Suprapubic skin (tissue), 4 donors: ENCODE data around the gene PPCS. TPM values are rescaled to one million over a fixed set of nuclear protein-coding genes. Genes with fewer than 3 reads are reported as not detected.

Source experiments
- DNase-seq, 2 donors: peaks; one replicate each; pipeline ENCODE4 v3.0.0-alpha.2; 2019; ENCODE audit warnings: low spot score in 2 of 2
- H3K27ac ChIP-seq: fragments of 200-600 bp; sonication (generic); one replicate; pipeline ENCODE4 v1.5.1; 2019
- H3K27me3 ChIP-seq: fragments of 200-600 bp; sonication (generic); one replicate; pipeline ENCODE4 v1.5.1; 2019
- H3K36me3 ChIP-seq: fragments of 200-600 bp; sonication (generic); one replicate; pipeline ENCODE4 v1.5.1; 2019
- H3K4me1 ChIP-seq: fragments of 200-600 bp; sonication (generic); one replicate; pipeline ENCODE4 v1.5.1; 2019
- H3K4me3 ChIP-seq: fragments of 200-600 bp; sonication (generic); one replicate; pipeline ENCODE4 v1.5.1; 2019; ENCODE audit warnings: mild to moderate bottlenecking
- H3K9me3 ChIP-seq: fragments of 200-600 bp; sonication (generic); one replicate; pipeline ENCODE4 v1.5.1; 2019
- EP300 ChIP-seq: sonication (generic); formaldehyde crosslinking; IDR thresholded peaks from one replicate; pipeline ENCODE4 v1.6.1; 2017; ENCODE audit warnings: antibody characterized with exemption
- POLR2A ChIP-seq, 2 donors: fragments of 450-650 bp; IDR thresholded peaks; one replicate each; pipeline ENCODE4 v1.6.1; 2017; ENCODE audit warnings: antibody characterized with exemption in 2 of 2, mild to moderate bottlenecking in 2 of 2, moderate library complexity in 2 of 2
- POLR2AphosphoS5 ChIP-seq, 3 donors: sonication (generic); formaldehyde crosslinking; IDR thresholded peaks; one replicate each; pipeline ENCODE4 v1.6.1; 2017; ENCODE audit warnings: antibody characterized with exemption in 3 of 3
- WGBS: methylation state at CpG from one replicate; pipeline ENCODE4 v1.1.5; 2018; 5-methylcytosine and 5-hydroxymethylcytosine counted together
- total RNA-seq, 4 donors: library from RNA; depleted of rRNA; stranded (reverse); fragments of >200 nt; gene quantifications; one replicate each; pipeline ENCODE4 v1.1.0, GENCODE V29; 2016
- TF ChIP-seq, protein P1 (sequence below), 2 donors: fragments of 200-600 bp in 1 of 2; fragments of 450-650 bp in 1 of 2; sonication (generic) in 1 of 2; IDR thresholded peaks; one replicate each; pipeline ENCODE4 v1.5.1; 2016 to 2019; ENCODE audit warnings: antibody characterized with exemption in 2 of 2, mild to moderate bottlenecking in 1 of 2, moderate library complexity in 1 of 2

The PPCS gene
- total RNA-seq, 4 donors from 2014 or later, result 50.1 to 115 (median 57.2) TPM

DNA sequence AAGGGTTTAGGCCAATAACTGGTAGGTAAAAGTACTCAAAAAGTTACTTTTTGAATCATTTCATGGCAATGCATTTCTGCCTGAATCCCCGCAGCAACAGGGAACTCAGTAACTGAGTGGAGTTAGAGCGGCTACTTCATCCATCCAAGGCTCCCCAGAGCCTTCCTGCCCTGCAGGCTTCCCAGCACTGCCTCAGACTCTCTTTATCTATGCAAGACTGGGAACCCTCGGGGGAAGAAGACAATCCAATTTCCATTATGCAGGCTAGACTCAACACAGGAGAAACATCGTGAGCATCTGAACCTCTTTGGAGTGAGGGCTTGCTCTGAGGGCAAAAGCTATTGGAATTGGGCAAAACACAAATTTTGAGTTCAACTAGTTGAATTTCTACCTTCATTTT lies 23.6 kb upstream of the PPCS start:
- H3K4me1 ChIP-seq, result no peaks in the 10 kb centered on the region
- no peak overlapping the region for H3K27ac ChIP-seq
- no peak for TF ChIP-seq EP300
- TF ChIP-seq POLR2A (IDR thresholded peaks at IDR 0.05), result no peak
- no peak for TF ChIP-seq POLR2AphosphoS5 (IDR thresholded peaks at IDR 0.05)
- TF ChIP-seq, protein P1, sequence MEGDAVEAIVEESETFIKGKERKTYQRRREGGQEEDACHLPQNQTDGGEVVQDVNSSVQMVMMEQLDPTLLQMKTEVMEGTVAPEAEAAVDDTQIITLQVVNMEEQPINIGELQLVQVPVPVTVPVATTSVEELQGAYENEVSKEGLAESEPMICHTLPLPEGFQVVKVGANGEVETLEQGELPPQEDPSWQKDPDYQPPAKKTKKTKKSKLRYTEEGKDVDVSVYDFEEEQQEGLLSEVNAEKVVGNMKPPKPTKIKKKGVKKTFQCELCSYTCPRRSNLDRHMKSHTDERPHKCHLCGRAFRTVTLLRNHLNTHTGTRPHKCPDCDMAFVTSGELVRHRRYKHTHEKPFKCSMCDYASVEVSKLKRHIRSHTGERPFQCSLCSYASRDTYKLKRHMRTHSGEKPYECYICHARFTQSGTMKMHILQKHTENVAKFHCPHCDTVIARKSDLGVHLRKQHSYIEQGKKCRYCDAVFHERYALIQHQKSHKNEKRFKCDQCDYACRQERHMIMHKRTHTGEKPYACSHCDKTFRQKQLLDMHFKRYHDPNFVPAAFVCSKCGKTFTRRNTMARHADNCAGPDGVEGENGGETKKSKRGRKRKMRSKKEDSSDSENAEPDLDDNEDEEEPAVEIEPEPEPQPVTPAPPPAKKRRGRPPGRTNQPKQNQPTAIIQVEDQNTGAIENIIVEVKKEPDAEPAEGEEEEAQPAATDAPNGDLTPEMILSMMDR (IDR thresholded peaks at IDR 0.05), result no peak
- DNase-seq, result no peak
- H3K9me3 ChIP-seq, result no peaks in the 10 kb centered on the region
- H3K27me3 ChIP-seq, result no peaks in the 10 kb centered on the region
- H3K4me3 ChIP-seq, result no peak overlapping the region
- 89% methylated on average over 4 of the region's 4 CpGs for WGBS
- H3K36me3 ChIP-seq, result no peaks in the 10 kb centered on the region

GRCh38 chr1:42433369-42433768 lies 23.0 kb upstream of the PPCS start:
- 85% methylated on average over 6 of the region's 6 CpGs for WGBS
- no peak overlapping the region for H3K4me3 ChIP-seq
- H3K27me3 ChIP-seq, result no peaks in the 10 kb centered on the region
- H3K27ac ChIP-seq, result no peak overlapping the region
- no peaks in the 10 kb centered on the region for H3K36me3 ChIP-seq
- H3K9me3 ChIP-seq, result no peaks in the 10 kb centered on the region
- no peak for TF ChIP-seq POLR2AphosphoS5 (IDR thresholded peaks at IDR 0.05)
- no peak for TF ChIP-seq POLR2A (IDR thresholded peaks at IDR 0.05)
- no peak for TF ChIP-seq EP300
- TF ChIP-seq, protein P1 (IDR thresholded peaks at IDR 0.05), result no peak
- H3K4me1 ChIP-seq, result no peaks in the 10 kb centered on the region
- no peak for DNase-seq

DNA sequence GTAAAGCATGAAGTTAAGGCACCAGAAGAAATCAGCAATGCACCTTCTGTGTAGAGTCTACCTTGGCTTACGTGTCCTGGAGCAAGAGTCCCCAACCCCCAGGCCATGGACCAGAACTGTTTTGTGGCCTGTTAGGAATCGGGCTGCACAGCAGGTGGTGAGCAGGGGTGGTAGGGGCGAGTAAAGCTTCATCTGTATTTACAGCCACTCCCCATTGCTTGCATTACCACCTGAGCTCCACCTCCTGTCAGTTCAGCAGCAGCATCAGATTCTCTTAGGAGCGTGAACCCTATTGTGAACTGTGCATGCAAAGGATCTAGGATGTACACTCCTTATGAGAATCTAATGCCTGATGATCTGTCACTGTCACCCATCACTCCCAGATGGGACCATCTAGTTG lies 22.0 kb upstream of the PPCS start:
- Histone ChIP-seq H3K9me3 (no peaks in the 10 kb centered on the region), H3K4me3 (no peak overlapping the region), H3K4me1 (no peaks in the 10 kb centered on the region), H3K27me3 (no peaks in the 10 kb centered on the region), H3K27ac (no peak overlapping the region), H3K36me3 (no peaks in the 10 kb centered on the region)
- 97% methylated on average over 2 of the region's 4 CpGs for WGBS
- no peak for DNase-seq
- no peak for TF ChIP-seq POLR2AphosphoS5 (IDR thresholded peaks at IDR 0.05)
- TF ChIP-seq EP300, result no peak
- no peak for TF ChIP-seq POLR2A (IDR thresholded peaks at IDR 0.05)
- TF ChIP-seq, protein P1 (IDR thresholded peaks at IDR 0.05), result no peak

DNA sequence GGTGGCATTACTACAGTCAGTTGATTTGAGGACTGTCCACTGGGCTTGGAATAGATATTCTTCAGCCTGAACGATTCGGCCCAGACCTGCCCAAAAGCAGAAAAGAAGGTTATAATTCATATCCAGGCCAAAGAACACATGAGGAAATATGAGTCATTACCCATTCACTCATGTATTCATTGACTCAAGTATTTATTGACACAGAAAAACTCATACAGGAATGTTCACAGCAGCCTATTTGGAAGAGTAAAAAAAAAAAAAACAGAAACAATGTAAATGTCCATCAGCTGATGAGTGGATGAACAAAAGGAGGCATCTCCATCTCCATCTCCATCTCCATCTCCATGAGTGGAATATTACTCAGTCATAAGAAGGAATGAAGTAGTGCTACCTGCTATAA lies 16.4 kb upstream of the PPCS start:
- 29% methylated on average over 2 of the region's 2 CpGs for WGBS
- DNase-seq, result no peak
- no peaks in the 10 kb centered on the region for H3K9me3 ChIP-seq
- TF ChIP-seq POLR2AphosphoS5 (IDR thresholded peaks at IDR 0.05) (no peak), POLR2A (IDR thresholded peaks at IDR 0.05) (no peak), EP300 (no peak)
- TF ChIP-seq, protein P1 (IDR thresholded peaks at IDR 0.05), result no peak
- H3K36me3 ChIP-seq, result no peaks in the 10 kb centered on the region
- H3K27ac ChIP-seq, result no peak overlapping the region
- no peaks in the 10 kb centered on the region for H3K27me3 ChIP-seq
- H3K4me3 ChIP-seq, result no peak overlapping the region
- H3K4me1 ChIP-seq, result no peaks in the 10 kb centered on the region

- Histone ChIP-seq H3K27me3 (no peaks in the 10 kb centered on the region), H3K4me1 (no peaks in the 10 kb centered on the region), H3K36me3 (no peaks in the 10 kb centered on the region), H3K27ac (no peak overlapping the region), H3K9me3 (no peaks in the 10 kb centered on the region), H3K4me3 (no peak overlapping the region)
- WGBS, result 48% methylated on average over 2 of the region's 2 CpGs
- no peak for DNase-seq
- TF ChIP-seq, protein P1 (IDR thresholded peaks at IDR 0.05), result no peak
- TF ChIP-seq POLR2A (IDR thresholded peaks at IDR 0.05) (no peak), POLR2AphosphoS5 (IDR thresholded peaks at IDR 0.05) (no peak)
Observed at GRCh38 chr1:42442662-42443061, 13.7 kb upstream of the PPCS start.
